ENCODE measurements around the gene PHRF1.

PHRF1 gene

DNA sequence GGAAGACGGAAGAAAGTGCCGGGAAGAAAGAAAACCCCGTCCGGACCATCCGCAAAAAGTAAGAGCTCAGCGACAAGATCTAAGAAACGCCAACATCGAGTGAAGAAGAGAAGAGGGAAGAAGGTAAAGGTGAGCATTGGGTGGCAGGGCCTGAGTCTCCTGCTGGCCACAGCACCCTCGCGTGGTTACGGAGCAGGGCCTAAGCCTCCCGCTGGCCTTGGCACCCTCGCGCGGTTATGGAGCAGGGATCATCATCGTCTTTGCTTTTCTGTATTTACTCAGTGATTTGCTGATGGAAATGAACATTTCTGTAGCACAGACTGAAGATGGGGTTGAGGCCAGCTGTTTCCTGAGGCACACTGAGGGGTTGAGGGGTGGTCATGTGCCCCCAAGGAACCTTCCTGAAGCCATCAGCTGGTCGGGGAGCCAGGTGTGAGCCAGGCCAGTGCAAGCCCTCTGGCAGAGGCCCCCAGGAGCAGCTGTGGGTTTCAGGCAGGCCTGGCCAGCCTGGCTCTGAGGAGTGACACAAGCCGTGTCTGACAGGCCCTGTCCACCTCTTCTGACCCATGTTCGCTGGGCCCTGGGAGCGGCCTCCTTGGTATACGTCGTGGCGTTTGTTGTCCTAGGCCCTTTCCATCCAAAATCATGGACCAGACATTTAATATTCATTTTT lies 25.4 kb downstream of the PHRF1 start:
- DNase-seq (ENCODE audit: low spot score) = no peak

DNA sequence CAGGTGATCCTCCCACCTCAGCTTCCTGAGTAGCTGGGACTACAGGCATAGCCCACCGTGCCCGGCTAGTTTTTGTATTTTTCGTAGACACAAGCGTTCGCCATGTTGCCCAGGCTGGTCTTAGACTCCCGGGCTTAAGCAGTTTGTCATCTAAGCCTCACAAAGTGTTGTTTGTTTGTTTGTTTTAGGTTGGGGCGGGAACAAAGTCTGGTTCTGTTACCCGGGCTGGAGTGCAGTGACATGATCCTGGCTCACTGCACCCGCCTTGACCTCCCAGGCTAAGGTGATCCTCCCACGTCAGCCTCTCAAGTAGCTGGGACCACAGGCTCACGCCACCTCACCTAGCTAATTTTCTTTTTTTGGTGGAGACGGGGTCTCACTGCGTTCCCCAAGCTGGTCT lies 26.9 kb downstream of the PHRF1 start:
- DNase-seq (ENCODE audit: low spot score) = no peak

- DNase-seq (ENCODE audit: low spot score) = no peak
Observed at GRCh38 chr11:605286-606129, 29.2 kb downstream of the PHRF1 start.

DNA sequence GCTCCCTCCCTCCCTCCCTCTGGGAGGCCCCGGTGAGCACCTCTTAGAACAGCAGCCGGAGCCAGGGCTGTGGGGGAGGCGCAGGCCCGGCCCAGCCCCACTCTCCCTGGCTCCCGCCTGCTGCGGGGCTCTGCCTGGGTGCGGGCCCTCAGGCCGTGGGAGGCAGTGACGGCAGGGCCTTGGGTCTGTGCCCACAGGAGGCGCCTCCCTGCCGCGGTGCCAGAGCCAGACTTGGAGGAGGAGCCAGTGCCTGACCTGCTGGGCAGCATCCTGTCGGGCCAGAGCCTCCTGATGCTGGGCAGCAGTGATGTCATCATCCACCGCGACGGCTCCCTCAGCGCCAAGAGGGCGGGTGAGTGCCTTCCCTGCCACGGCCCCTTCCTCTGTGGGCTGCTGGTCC lies 30.0 kb downstream of the PHRF1 start:
- DNase-seq (ENCODE audit: low spot score) = no peak

DNA sequence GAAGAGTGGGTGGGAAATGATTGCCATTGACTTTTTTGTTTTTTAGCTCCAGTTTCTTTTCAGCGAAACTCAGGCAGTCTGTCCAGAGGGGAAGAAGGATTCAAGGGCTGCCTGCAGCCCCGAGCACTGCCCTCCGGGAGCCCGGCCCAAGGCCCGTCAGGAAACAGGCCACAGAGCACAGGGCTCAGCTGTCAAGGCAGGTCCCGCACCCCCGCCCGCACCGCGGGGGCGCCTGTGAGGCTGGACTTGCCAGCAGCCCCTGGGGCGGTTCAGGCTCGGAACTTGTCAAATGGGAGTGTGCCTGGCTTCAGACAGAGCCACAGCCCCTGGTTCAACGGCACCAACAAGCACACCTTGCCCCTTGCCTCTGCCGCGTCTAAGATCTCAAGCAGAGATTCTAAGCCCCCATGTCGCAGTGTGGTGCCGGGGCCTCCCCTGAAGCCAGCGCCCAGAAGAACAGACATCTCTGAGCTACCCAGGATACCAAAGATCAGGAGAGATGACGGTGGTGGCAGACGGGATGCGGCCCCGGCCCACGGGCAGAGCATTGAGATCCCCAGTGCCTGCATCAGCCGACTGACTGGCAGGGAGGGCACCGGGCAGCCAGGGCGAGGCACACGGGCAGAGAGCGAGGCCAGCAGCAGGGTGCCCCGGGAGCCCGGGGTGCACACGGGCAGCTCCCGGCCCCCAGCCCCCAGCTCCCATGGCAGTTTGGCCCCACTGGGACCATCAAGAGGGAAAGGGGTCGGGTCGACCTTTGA lies 30.9 kb downstream of the PHRF1 start:
- no peak for DNase-seq (ENCODE audit: low spot score)

DNA sequence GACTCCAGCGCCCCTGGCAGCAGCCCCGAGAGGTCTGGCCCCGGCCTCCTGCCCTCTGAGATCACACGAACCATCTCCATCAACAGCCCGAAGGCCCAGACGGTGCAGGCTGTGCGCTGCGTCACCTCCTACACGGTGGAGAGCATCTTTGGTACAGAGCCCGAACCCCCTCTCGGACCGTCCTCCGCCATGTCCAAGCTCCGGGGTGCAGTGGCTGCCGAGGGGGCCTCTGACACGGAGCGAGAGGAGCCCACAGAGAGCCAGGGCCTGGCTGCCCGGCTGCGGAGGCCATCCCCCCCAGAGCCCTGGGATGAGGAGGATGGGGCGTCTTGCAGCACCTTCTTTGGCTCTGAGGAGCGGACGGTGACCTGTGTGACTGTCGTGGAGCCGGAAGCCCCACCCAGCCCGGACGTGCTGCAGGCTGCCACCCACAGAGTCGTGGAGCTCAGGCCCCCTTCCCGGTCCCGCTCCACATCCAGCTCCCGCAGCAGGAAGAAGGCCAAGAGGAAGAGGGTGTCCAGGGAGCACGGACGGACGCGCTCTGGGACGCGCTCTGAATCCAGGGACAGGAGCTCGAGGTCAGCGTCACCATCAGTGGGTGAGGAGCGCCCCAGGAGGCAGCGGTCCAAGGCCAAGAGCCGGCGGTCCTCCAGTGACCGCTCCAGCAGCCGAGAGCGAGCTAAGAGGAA lies 31.8 kb downstream of the PHRF1 start:
- no peak for DNase-seq (ENCODE audit: low spot score)

GRCh38 chr11:608791-609251 lies 32.6 kb downstream of the PHRF1 start:
- no peak for DNase-seq (ENCODE audit: low spot score)

- DNase-seq (ENCODE audit: low spot score) = no peak
Observed at GRCh38 chr11:609341-609811, 33.1 kb downstream of the PHRF1 start.

- no peak for DNase-seq (ENCODE audit: low spot score)
Observed at GRCh38 chr11:610146-610801, 34.0 kb downstream of the PHRF1 start.

DNA sequence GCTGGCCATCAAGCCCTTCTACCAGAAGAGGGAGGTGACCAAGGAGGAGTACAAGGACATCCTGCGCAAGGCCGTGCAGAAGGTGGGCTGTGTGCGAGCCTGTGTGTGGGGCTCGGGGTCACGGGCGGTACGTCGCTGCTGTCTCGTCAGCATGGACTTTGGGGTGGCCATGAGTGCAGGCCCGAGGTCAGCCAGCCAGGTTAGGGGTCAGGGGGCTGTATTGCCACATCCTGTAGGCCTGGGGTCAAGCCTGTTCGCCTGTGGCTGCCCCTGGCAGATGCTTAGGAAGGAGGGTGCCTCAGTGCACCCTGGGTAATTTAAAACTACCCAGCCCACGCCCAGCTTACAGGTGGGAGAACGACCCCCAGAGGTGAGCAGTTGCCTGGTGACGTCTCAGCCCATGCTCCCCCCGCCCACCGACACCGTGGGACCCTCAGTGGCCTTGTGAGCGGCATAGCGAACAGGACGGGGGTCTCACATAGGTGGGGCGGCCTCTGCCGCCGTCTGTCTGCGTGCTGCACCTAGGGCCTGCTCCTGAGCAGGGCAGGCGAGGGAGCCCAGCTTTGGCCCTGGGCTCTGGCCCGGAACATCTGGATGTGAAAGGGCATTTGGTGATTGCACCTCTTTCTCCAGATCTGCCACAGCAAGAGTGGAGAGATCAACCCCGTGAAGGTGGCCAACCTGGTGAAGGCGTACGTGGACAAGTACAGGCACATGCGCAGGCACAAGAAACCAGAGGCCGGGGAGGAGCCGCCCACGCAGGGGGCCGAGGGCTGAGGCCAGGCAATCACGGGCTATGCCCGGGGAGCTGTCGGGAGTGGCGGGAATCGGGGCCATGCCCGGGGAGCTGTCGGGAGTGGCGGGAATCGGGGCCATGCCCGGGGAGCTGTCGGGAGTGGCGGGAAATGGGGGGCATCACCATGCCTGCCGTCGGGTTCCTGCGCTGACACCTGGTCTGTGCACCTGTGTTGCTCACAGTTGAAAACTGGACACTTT lies 35.0 kb downstream of the PHRF1 start:
- DNase-seq (ENCODE audit: low spot score) = no peak

DNA sequence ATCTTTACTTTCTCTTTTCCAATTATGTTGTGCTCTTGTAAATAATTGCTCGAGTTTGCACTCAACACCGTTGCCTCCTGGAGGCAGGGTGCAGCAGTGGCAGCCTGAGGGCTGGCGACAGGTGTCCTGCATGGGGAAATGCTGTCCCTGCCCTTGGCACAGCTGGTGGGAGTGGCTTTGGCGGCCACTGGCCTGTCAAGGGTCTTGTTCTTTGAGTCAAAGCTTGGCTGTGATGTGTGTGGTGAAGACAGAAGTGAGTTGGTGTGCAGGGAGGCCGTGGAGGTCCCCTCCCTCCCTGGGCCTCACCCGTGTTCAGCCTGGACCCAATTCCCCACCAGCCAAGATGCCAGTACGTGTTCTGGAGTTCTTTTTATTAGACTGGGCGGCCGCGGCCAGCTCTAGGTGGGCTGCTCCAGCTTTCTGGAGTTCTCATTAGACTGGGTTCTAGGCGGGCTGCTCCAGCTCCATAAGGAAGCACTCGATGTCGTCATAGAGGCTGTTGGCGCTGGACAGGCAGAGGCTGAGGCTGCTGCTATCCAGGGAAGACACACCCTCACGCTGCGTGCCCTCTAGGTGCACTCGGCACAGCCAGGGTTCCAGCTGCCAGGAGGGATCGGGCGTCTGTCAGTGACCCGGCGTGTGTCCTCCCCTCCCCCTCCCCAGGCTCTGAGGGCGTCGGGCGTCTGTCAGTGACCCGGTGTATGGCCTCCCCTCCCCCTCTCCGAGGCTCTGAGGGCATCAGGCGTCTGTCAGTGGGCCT lies 36.1 kb downstream of the PHRF1 start:
- DNase-seq (ENCODE audit: low spot score) = no peak

DNA sequence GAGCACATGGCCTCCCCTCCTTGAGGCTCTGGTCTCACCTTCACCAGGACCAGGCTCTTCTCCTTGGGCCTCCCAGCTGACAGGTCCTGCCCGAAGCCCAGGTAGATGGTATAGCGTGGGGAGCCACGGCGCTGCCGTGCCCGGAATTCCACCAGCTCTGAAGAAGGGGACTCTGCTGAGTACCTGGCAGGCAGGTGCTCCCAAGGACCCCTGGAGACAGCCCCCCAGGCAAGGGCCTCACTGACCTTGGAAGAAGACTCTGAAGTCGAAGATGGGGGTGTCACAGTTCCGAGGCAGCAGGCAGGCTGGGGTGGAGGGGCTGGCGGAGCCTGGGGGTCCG lies 36.7 kb downstream of the PHRF1 start:
- DNase-seq (ENCODE audit: low spot score) = no peak

- peak; percentile 86 for DNase-seq (ENCODE audit: low spot score)
Observed at GRCh38 chr11:613369-613968, 37.2 kb downstream of the PHRF1 start.

GRCh38 chr11:614021-614622 lies 37.9 kb downstream of the PHRF1 start:
- no peak for DNase-seq (ENCODE audit: low spot score)

GRCh38 chr11:614623-615503 lies 38.6 kb downstream of the PHRF1 start:
- no peak for DNase-seq (ENCODE audit: low spot score)

DNA sequence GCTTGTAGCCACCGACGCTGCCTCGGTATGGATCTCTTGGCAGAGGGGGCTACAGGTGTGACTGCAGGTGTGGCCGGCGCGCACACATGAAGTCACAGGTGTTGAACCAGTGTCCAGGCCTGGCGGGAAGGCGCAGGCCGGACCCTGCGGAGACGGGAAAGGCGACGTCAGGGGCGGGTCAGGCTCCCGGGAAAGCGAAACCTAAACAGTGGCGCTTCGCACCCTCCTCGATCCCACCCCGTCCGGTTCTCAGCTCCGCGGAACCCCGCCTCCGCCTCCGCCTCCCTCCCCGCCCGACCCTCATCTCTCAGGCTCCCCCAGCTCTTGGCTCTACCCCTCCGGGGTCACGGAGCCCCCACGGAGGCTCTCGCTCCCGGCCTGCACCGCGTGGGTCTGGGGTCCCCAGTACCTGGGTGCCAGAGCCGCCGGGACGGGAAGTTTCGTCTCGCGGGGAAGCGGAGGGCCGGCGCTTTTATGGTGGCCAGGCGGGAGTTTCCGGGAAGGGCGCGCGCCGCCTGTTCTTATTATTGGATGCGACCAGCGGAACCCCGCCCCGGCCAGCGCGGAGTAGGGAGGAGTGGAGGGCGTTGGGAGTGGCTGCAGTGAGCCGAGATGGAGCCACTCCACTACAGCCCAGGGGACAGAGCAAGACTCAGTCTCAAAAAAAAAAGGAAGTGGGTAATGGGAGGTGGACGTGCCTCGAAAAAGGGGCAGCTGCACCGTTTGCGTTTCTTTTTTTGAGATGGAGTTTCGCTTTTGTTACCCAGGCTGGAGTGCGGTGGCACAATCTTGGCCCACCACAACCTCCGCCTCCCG lies 39.4 kb downstream of the PHRF1 start, which contains the start of gene IRF7:
TSS of gene IRF7 (minus strand) at position 447 of the 816 bp plus-strand sequence. CDS start 586 bp downstream, outside the sequence.
- DNase-seq (ENCODE audit: low spot score) = peak; percentile 88

All from germinal center (tissue), 1 donor.